T-helper 1 cell treated with Interleukin-12 subunit alpha and Interleukin-12 subunit beta and Interleukin-4 antibody, amounts not matched to agents 30 μg/mL and 1 μg/mL, for 36 hours (primary cell): ENCODE measurements around the gene CWC22.
"Not testable (repeated sequence)": the region's sequence is repeated elsewhere in the genome, so short reads cannot be mapped to it uniquely, and the experiment has no call there.

Experiments used
- H3K27ac Mint-ChIP-seq: one replicate; pipeline ENCODE4 v1.8.0; 2021; ENCODE audit warnings: mild to moderate bottlenecking, mixed read lengths
- H3K27me3 Mint-ChIP-seq: one replicate; pipeline ENCODE4 v1.8.0; 2021; ENCODE audit warnings: low read depth, mixed read lengths
- H3K36me3 Mint-ChIP-seq: one replicate; pipeline ENCODE4 v1.8.0; 2021; ENCODE audit warnings: low read depth, mixed read lengths
- H3K4me1 Mint-ChIP-seq: one replicate; pipeline ENCODE4 v1.8.0; 2021; ENCODE audit warnings: low read depth, mixed read lengths
- H3K4me3 Mint-ChIP-seq: one replicate; pipeline ENCODE4 v1.8.0; 2021; ENCODE audit warnings: mild to moderate bottlenecking, moderate library complexity, mixed read lengths
- H3K9me3 Mint-ChIP-seq: one replicate; pipeline ENCODE4 v1.8.0; 2021; ENCODE audit warnings: mixed read lengths

CWC22 gene

GRCh38 chr2:180015951-180016709 is 9.0 kb upstream of the CWC22 start:
- Mint-ChIP-seq H3K36me3 (no peaks in the 10 kb centered on the region), H3K27me3 (no peaks in the 10 kb centered on the region), H3K9me3 (no peaks in the 10 kb centered on the region), H3K27ac (no peak overlapping the region), H3K4me1 (no peaks in the 10 kb centered on the region), H3K4me3 (no peak overlapping the region)

DNA sequence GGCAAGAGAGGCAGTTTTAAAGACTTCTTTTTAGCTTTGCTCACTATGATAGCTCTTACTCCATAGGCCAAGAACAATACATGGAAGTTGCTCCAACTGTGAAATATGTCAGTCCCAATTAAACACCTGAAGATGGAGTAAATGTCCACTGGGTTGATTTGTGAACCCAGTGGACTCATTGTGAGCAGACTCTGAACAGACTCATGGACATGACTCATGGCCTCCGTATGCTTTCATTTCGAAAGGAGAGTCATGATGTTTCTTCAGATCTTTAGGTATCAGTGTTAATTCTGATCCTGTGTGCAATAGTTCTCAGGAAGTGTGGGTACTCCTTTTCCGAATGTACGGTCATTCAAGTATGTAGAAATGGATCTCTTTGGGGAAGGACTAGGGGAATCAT is 5.4 kb upstream of the CWC22 start:
- H3K36me3 Mint-ChIP-seq: no peaks in the 10 kb centered on the region
- H3K4me3 Mint-ChIP-seq: no peak overlapping the region
- H3K9me3 Mint-ChIP-seq: no peaks in the 10 kb centered on the region
- no peak overlapping the region for H3K27ac Mint-ChIP-seq
- peaks cover under 1% of the 10 kb centered on the region for H3K4me1 Mint-ChIP-seq
- no peaks in the 10 kb centered on the region for H3K27me3 Mint-ChIP-seq

GRCh38 chr2:180010701-180011100 is 3.6 kb upstream of the CWC22 start:
- Mint-ChIP-seq H3K36me3 (no peaks in the 10 kb centered on the region), H3K4me1 (peaks cover 10% of the 10 kb centered on the region), H3K9me3 (no peaks in the 10 kb centered on the region), H3K27me3 (no peaks in the 10 kb centered on the region), H3K27ac (no peak overlapping the region), H3K4me3 (no peak overlapping the region)

DNA sequence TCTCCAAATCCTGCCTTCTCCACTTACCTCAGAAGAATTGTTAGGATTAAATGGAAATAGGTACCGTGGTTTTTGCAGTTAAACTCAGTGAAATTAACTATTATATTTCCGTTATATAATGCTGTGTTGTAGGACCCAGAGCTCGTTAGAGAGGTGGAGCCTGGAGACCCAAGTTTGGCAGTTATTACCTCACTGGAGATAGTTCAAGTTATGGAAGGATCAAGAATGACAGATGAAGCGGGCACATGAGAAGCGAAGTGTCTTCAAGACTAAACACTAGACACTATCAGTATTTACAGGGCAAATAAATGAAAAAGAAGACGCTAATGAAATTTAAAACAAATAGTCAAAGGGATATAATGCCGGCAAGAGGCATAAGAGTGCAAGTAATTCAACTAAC is 866 bp downstream of the CWC22 start:
- H3K36me3 Mint-ChIP-seq: no peaks in the 10 kb centered on the region
- peak overlapping the region; percentile 97 for H3K27ac Mint-ChIP-seq
- H3K9me3 Mint-ChIP-seq: no peaks in the 10 kb centered on the region
- H3K4me1 Mint-ChIP-seq: peaks cover 18% of the 10 kb centered on the region
- no peaks in the 10 kb centered on the region for H3K27me3 Mint-ChIP-seq
- peak overlapping the region; percentile 95 for H3K4me3 Mint-ChIP-seq

GRCh38 chr2:180005465-180005864 is 1.6 kb downstream of the CWC22 start:
- not testable (repeated sequence) for H3K27me3 Mint-ChIP-seq, H3K36me3 Mint-ChIP-seq, H3K27ac Mint-ChIP-seq, H3K9me3 Mint-ChIP-seq
- H3K4me3 Mint-ChIP-seq: peak overlapping the region; percentile 54
- H3K4me1 Mint-ChIP-seq: peaks cover 19% of the 10 kb centered on the region

GRCh38 chr2:180004731-180005130 is 2.4 kb downstream of the CWC22 start:
- Mint-ChIP-seq H3K27ac (no peak overlapping the region), H3K9me3 (no peaks in the 10 kb centered on the region), H3K4me3 (no peak overlapping the region), H3K4me1 (peaks cover 20% of the 10 kb centered on the region), H3K36me3 (no peaks in the 10 kb centered on the region), H3K27me3 (no peaks in the 10 kb centered on the region)

GRCh38 chr2:180003559-180003958 is 3.5 kb downstream of the CWC22 start:
- no peak overlapping the region for H3K27ac Mint-ChIP-seq
- H3K9me3 Mint-ChIP-seq: no peaks in the 10 kb centered on the region
- peaks cover 2% of the 10 kb centered on the region for H3K36me3 Mint-ChIP-seq
- H3K4me3 Mint-ChIP-seq: no peak overlapping the region
- peaks cover 20% of the 10 kb centered on the region for H3K4me1 Mint-ChIP-seq
- no peaks in the 10 kb centered on the region for H3K27me3 Mint-ChIP-seq

DNA sequence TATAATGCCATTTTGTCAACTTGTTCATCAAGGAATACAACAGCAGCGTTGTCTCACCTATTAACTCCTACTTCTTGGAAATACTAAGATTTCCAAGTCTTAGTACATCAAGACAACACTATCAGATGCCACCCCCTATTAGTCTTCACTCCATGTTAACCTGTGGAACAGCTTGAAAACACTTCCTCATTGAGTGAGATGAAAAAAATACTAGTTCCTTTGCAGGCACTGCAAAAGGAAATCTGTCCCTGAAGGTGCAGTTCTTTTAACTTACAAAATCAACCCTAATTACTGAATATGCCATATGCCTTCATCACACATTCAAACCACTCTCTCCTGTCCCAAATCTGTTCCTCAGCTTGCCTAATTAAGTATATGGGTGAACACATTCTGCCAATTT is 4.0 kb downstream of the CWC22 start:
- H3K27ac Mint-ChIP-seq: no peak overlapping the region

DNA sequence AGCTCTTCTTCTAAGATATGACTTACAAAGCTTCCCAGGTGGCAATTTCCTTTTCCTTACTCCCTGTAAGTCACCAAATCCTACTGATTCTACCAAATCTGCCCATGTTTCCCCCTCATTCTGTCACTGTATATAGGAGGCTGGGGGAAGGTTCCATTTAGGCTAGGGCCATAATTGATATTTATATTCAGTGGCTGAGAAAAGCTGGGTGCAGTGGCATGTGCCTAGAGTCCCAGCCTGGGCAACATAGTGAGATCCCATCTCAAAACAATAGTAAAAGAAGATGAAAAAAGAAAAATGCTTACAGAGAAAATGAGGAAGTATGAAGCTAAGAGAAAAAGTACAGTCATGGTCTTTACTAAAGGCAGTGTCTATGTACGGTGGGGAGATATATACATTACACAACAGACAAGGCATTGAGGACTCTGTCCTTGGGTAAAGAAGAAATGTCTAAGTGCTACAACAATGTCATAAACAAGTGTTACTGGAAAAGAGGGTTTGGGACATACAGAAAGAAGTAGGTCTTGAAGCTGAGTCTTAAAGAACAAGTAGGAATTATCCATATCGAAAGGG is 4.8 kb downstream of the CWC22 start:
- Mint-ChIP-seq H3K27me3 (no peaks in the 10 kb centered on the region), H3K4me3 (no peak overlapping the region), H3K36me3 (peaks cover 2% of the 10 kb centered on the region), H3K27ac (no peak overlapping the region), H3K9me3 (no peaks in the 10 kb centered on the region), H3K4me1 (peaks cover 21% of the 10 kb centered on the region)

More for the DNA sequence above, 4.0 kb downstream of the CWC22 start:
- Mint-ChIP-seq H3K4me1 (peaks cover 20% of the 10 kb centered on the region), H3K27me3 (no peaks in the 10 kb centered on the region), H3K36me3 (peaks cover 2% of the 10 kb centered on the region), H3K9me3 (no peaks in the 10 kb centered on the region), H3K4me3 (no peak overlapping the region)

- Mint-ChIP-seq H3K27me3 (no peaks in the 10 kb centered on the region), H3K36me3 (peaks cover 2% of the 10 kb centered on the region), H3K9me3 (no peaks in the 10 kb centered on the region), H3K27ac (no peak overlapping the region), H3K4me3 (no peak overlapping the region), H3K4me1 (peaks cover 20% of the 10 kb centered on the region)
These were observed 5.4 kb downstream of the CWC22 start for GRCh38 chr2:180001726-180002125.

DNA sequence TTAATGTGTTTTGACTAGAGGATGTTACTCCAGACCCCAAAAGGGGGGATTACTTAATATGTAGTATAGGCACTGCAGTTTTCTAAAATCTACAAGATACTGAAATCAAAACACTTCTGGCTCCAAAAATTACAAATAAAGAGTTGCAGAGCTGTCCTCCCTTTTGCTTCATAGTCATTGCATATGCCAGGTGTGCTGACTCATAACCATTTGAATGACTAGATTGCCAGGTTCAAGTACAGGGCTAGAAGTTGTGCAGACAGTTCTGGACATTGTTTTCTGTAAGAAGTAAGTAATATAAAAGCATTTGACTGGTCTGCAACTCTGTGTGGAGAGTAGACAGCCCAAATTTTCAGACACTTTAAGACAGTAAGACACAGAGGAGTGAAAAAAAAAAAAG is 6.7 kb downstream of the CWC22 start:
- peaks cover 15% of the 10 kb centered on the region for H3K4me1 Mint-ChIP-seq

DNA sequence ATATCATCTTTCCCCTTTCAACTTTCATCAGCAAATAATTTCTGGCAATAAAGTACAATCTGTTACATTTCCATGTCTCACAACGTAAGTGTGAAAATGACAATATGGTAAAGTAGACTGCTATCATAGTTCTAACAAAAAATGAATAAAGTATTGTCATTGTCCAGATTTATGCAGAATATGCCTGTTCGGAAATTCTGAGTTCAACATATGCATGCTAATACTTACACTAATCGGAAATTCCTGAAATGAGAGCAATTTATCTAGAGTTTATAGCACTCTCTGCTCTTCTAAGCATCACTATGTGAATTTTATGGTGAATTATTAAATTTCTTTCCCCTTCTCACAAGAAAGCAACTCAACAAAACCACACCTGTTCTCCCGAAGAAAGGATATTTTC is 8.1 kb downstream of the CWC22 start:
- peaks cover 14% of the 10 kb centered on the region for H3K4me1 Mint-ChIP-seq
- H3K4me3 Mint-ChIP-seq: no peak overlapping the region
- H3K9me3 Mint-ChIP-seq: no peaks in the 10 kb centered on the region
- H3K36me3 Mint-ChIP-seq: peaks cover 2% of the 10 kb centered on the region
- H3K27ac Mint-ChIP-seq: no peak overlapping the region
- H3K27me3 Mint-ChIP-seq: no peaks in the 10 kb centered on the region

More for the DNA sequence above, 6.7 kb downstream of the CWC22 start:
- Mint-ChIP-seq H3K36me3 (peaks cover 2% of the 10 kb centered on the region), H3K4me3 (no peak overlapping the region), H3K27ac (no peak overlapping the region), H3K27me3 (no peaks in the 10 kb centered on the region), H3K9me3 (no peaks in the 10 kb centered on the region)

DNA sequence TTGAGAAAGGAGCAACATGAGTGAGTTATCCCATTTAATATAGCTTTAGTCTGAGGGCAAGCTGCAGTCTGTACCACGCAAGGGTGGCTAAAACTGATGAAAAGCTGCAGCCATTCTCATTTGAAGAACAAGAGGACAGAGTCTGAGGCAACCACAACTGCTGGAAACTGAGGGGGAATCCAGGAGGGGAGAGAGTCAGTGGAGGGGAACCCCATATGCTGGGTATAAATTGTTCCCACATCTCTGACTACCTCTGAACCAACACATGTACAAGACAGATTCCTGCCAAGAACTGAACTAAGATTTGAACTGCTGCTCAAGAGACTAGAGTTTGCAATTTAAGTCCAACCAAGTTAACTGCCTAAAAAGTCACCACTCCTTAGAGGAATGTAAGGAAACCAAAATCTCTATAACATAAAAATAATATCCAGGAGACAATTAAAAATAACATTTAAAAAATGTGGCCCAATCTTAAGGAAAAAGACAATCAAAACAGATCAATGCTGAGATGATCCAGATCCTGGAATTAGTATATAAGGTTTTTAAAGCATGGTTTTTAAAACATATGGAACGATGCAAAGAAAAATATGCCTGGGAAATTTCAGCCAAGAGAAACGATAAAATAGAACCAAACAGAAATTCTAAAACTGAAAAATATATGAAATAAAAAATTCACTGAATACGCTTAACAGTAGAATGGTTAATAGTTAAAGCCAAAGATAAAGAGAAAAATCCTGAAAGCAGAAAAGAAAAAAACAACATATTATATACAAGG is 11.2 kb downstream of the CWC22 start:
- Mint-ChIP-seq H3K4me1 (peaks cover 12% of the 10 kb centered on the region), H3K27me3 (no peaks in the 10 kb centered on the region), H3K4me3 (no peak overlapping the region), H3K9me3 (no peaks in the 10 kb centered on the region), H3K27ac (no peak overlapping the region), H3K36me3 (peaks cover 13% of the 10 kb centered on the region)

GRCh38 chr2:179991344-179991743 is 15.8 kb downstream of the CWC22 start:
- no peaks in the 10 kb centered on the region for H3K9me3 Mint-ChIP-seq
- H3K36me3 Mint-ChIP-seq: peaks cover 23% of the 10 kb centered on the region

More at GRCh38 chr2:179991344-179991743, 15.8 kb downstream of the CWC22 start:
- H3K4me3 Mint-ChIP-seq: no peak overlapping the region
- peaks cover 12% of the 10 kb centered on the region for H3K4me1 Mint-ChIP-seq
- H3K27me3 Mint-ChIP-seq: no peaks in the 10 kb centered on the region
- no peak overlapping the region for H3K27ac Mint-ChIP-seq
